GM18499 (cell line): Measurements from ENCODE around the gene IQCK.

Experiments
- ATAC-seq: cut with Tn5 transposase; IDR thresholded peaks from one replicate; pipeline ENCODE4 v1.9.1; 2021; ENCODE audit warnings: moderate number of reproducible peaks; ENCODE audit not compliant: insufficient read depth, unreplicated experiment

IQCK gene

DNA sequence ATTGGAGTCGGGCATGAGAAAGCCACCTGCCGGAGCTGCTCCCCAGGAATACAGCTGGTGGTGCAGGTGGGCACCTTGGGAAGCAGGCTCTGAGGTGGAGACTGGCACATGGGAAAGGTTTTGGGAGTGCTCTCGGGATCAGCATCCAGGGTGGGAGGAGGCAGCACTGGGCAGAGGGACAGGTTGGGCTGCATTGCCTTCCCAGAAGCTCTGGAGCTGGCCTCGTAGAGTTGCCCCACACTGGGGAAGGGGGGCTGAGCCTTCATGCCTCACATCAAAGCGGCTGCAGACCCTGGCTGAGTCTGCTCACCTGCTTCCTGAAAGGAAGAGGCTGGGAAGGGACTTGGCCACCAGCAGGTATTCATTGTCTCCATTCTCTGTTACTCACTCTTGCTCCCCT, 180.1 kb downstream of the IQCK start:
- ATAC-seq, result no peak

DNA sequence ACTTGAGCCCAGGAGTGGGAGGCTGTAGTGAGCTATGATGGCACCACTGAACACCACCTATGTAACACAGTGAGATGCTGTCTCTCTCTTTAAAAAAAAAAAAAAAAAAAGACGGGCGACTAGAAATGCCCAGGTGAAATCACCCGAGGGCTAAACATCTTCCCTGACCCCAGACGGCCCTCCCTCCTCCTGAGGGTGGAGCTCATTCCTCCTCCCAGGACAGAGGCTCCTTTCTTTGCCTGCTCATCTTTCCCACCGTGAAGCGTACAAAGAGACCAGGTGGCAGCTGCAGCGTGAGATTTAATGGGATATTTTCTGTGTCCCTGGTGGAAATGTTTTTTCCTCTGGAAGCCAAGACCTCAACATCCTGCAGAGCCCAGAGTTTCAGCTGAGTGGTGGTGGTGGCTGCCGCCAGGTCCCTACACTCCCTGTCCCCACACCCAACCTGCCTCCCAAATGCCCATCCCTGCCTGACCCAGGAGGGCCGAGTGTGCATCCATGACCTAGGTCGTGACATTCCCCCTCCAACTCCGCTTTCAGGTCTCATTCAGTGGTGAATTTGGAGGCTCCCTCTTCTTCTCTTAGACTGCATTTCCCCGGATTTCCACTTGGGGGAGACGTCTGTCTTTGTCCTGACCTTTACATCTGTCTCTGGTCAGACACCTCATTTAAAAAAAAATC, 181.0 kb downstream of the IQCK start:
- no peak for ATAC-seq

DNA sequence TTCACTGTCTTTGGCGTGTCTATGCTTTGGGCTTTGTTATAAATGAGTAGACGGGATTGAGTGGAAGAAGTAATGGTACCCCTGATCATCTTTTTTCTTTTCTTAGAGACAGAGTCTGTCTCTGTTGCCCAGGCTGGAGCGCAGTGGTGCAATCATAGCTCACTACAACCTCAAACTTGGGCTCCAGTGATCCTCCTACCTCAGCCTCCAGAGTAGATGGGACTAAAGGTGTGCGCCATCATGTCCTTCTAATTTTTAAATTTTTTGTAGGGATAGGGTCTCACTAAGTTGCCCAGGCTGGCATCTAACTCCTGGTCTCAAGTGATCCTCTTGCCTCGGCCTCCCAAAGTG, 181.5 kb downstream of the IQCK start:
- no peak for ATAC-seq

DNA sequence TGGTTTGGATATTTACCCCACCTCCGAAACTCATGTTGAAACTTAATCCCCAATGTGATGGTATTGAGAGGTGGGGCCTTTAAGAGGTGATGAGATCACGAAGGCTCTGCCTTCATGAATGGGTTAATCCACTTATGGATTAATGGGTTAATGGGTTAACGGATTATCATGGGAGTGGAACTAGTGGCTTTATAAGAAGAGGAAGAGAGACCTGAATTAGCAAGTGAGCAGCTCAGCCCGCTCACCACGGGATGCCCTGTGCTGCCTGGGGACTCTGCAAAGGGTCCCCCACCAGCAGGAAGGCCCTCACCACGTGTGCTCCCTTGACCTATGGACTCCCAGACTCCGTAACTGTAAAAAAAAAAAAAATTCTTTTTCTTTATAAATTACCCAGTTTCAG, 183.1 kb downstream of the IQCK start:
- ATAC-seq, result no peak

DNA sequence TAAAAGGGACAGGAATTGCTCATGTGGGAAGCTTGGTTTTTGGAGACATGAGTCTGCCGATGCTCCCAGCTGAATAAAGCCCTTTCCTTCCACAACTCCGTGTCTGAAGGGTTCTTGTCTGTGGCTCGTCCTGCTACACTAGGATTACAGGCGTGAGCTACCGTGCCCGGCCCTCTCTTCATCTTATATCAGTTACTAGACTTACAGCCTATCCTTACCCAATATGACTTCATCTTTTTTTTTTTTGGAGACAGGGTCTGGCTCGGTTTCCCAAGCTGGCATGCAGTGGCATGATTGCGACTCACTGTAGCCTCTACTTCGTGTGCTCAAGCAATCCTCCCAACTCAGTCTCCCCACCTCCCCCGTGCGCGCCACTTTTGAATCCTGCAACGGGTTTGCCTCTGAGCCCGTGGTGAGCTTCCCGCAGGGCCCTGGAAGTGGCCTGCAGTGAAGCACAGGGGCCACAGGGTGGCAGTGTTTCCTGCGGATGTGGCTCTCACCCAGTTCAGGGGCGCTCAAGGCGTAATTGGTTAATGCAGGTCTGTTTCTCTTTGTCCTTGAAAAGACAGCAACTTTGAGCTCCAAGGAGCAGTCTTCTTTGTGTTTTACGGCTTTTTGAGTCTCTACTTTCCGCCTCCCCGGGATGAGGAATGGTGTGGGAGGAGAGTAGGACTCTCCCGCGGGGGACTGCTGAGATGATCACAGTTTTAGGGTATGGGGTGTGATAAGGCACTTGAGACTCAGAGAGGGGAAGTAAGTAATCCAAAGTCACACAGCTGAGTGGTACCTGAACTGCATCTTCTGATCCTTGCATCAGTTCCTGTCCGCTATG, 189.3 kb downstream of the IQCK start:
- no peak for ATAC-seq
